CD8-positive, alpha-beta memory T cell (primary cell): ENCODE data around the gene SMPDL3B. TPM values are rescaled to one million over a fixed set of nuclear protein-coding genes. Genes with fewer than 3 reads are reported as not detected.
A peak's percentile ranks its signal among the peaks of the same experiment; 100 is the strongest.

ENCODE experiments used
- CTCF ChIA-PET: fragments of 350-600 bp; sonication (Branson Sonifier 250); formaldehyde crosslinking; loops from one replicate; lab custom pipeline; 2021; ENCODE audit warnings: antibody characterized with exemption; lab: Charles Lee
- POLR2A ChIA-PET: fragments of 350-600 bp; sonication (Branson Sonifier 250); formaldehyde crosslinking; loops from one replicate; lab custom pipeline; 2021; ENCODE audit warnings: antibody characterized with exemption; lab: Charles Lee
- DNase-seq, 5 donors: peaks; one replicate each; pipeline versions ENCODE4 v3.0.0 to v3.0.0-alpha.2; 2020 to 2022; ENCODE audit warnings: mixed read lengths in 1 of 5
- H3K27ac ChIP-seq: one replicate; pipeline ENCODE4 v1.7.0; 2013; ENCODE audit warnings: low read depth, mild to moderate bottlenecking, low read length, moderate library complexity
- H3K27me3 ChIP-seq: 2 replicates; pipeline ENCODE4 v1.7.0; 2013; ENCODE audit warnings: low read length, mild to moderate bottlenecking; ENCODE audit not compliant: insufficient read depth, poor library complexity, severe bottlenecking
- H3K36me3 ChIP-seq: 2 replicates; pipeline ENCODE4 v1.7.0; 2013; ENCODE audit warnings: mild to moderate bottlenecking, low read length, moderate library complexity; ENCODE audit not compliant: insufficient read depth
- H3K4me1 ChIP-seq: 2 replicates; pipeline ENCODE4 v1.7.0; 2013; ENCODE audit warnings: mild to moderate bottlenecking, low read length, moderate library complexity; ENCODE audit not compliant: insufficient read depth
- H3K4me3 ChIP-seq: 2 replicates; pipeline ENCODE4 v1.7.0; 2013; ENCODE audit warnings: mild to moderate bottlenecking, low read length
- H3K9me3 ChIP-seq: 2 replicates; pipeline ENCODE4 v1.7.0; 2013; ENCODE audit warnings: mild to moderate bottlenecking, low read length
- H3K27ac Mint-ChIP-seq, 8 donors: one replicate each; pipeline ENCODE4 v1.8.0; 2020 to 2021; ENCODE audit warnings: mixed read lengths in 8 of 8, mild to moderate bottlenecking in 6 of 8, inconsistent platforms in 3 of 8, moderate library complexity in 3 of 8
- H3K27me3 Mint-ChIP-seq, 2 donors: one replicate each; pipeline ENCODE4 v1.8.0; 2020 to 2021; ENCODE audit warnings: mixed read lengths in 2 of 2, mild to moderate bottlenecking in 1 of 2, moderate library complexity in 1 of 2
- H3K36me3 Mint-ChIP-seq, 3 donors: one replicate each; pipeline ENCODE4 v1.8.0; 2020 to 2021; ENCODE audit warnings: mixed read lengths in 3 of 3, inconsistent platforms in 1 of 3, mild to moderate bottlenecking in 1 of 3
- H3K4me1 Mint-ChIP-seq, 3 donors: one replicate each; pipeline ENCODE4 v1.8.0; 2020 to 2021; ENCODE audit warnings: mixed read lengths in 3 of 3, inconsistent platforms in 1 of 3, mild to moderate bottlenecking in 1 of 3
- H3K4me3 Mint-ChIP-seq, 7 donors: one replicate each; pipeline ENCODE4 v1.8.0; 2020 to 2021; ENCODE audit warnings: mixed read lengths in 7 of 7, mild to moderate bottlenecking in 6 of 7, moderate library complexity in 4 of 7, inconsistent platforms in 2 of 7
- H3K9me3 Mint-ChIP-seq, 5 donors: one replicate each; pipeline ENCODE4 v1.8.0; 2020 to 2022; ENCODE audit warnings: mixed read lengths in 5 of 5, mild to moderate bottlenecking in 3 of 5, moderate library complexity in 2 of 5, inconsistent platforms in 1 of 5
- polyA plus RNA-seq: library from polyadenylated mRNA; unstranded; fragments of 300-500 nt; fragmentation: Illumina TruSeq; gene quantifications from one replicate; pipeline ENCODE4 v1.2.3, GENCODE V29; 2021
- total RNA-seq, 2 experiments: library from RNA; stranded (reverse); gene quantifications; one replicate each; pipeline ENCODE4 v1.2.3, GENCODE V29; 2021

Gene SMPDL3B
- total and polyA plus RNA-seq, 3 experiments from 2014 or later: 0.27 TPM; not detected in 2

GRCh38 chr1:27891196-27891889, 43.5 kb upstream of the SMPDL3B start:
- H3K36me3 ChIP-seq: peaks cover 41% of the 10 kb centered on the region
- CTCF ChIA-PET: interaction anchor here (1.2 to 1.6 kb wide), 4 partner anchors 16 to 34 kb away, joined by 3 to 5 read pairs (median 4); no protein-coding TSS in a partner anchor
- peak in 1 of 5 donors; percentile 21 for DNase-seq

GRCh38 chr1:27894521-27894920, 40.3 kb upstream of the SMPDL3B start:
- Histone ChIP-seq H3K27me3 (no peaks in the 10 kb centered on the region), H3K4me3 (no peak overlapping the region), H3K36me3 (peaks cover 49% of the 10 kb centered on the region), H3K9me3 (no peaks in the 10 kb centered on the region), H3K4me1 (peaks cover 25% of the 10 kb centered on the region), H3K27ac (no peak overlapping the region)
- H3K9me3 Mint-ChIP-seq: no peaks in the 10 kb centered on the region
- peak overlapping the region in 7 of 8 donors; percentile 3 to 85 (median 56) for H3K27ac Mint-ChIP-seq
- H3K4me1 Mint-ChIP-seq: peaks cover 13 to 32% (median 20%) of the 10 kb centered on the region in 3 donors
- no peak overlapping the region for H3K4me3 Mint-ChIP-seq
- POLR2A ChIA-PET: interaction anchor here (0.6 kb wide), 1 partner anchor 53 kb away, joined by 4 read pairs; no protein-coding TSS in a partner anchor
- no peak for DNase-seq
- CTCF ChIA-PET: no interaction called here
- peaks cover 7 to 76% (median 26%) of the 10 kb centered on the region in 3 donors for H3K36me3 Mint-ChIP-seq
- no peaks in the 10 kb centered on the region for H3K27me3 Mint-ChIP-seq

More at GRCh38 chr1:27891196-27891889, 43.5 kb upstream of the SMPDL3B start:
- H3K27ac ChIP-seq: no peak overlapping the region
- POLR2A ChIA-PET: interaction anchor here (0.8 kb wide), 1 partner anchor 33 kb away, joined by 3 read pairs; no protein-coding TSS in a partner anchor
- Mint-ChIP-seq H3K27ac (peak overlapping the region; percentile 43 to 96 (median 83)), H3K27me3 (no peaks in the 10 kb centered on the region), H3K4me3 (peak overlapping the region in 5 of 7 donors; percentile 1 to 71 (median 34)), H3K9me3 (no peaks in the 10 kb centered on the region), H3K36me3 (peaks cover 7 to 76% (median 20%) of the 10 kb centered on the region in 3 donors), H3K4me1 (peaks cover 29 to 58% (median 42%) of the 10 kb centered on the region in 3 donors)
- H3K27me3 ChIP-seq: no peaks in the 10 kb centered on the region
- no peaks in the 10 kb centered on the region for H3K9me3 ChIP-seq
- H3K4me1 ChIP-seq: peaks cover 57% of the 10 kb centered on the region
- no peak overlapping the region for H3K4me3 ChIP-seq

GRCh38 chr1:27906759-27907158, 28.0 kb upstream of the SMPDL3B start:
- Histone ChIP-seq H3K9me3 (no peaks in the 10 kb centered on the region), H3K4me3 (no peak overlapping the region), H3K27ac (no peak overlapping the region), H3K4me1 (no peaks in the 10 kb centered on the region), H3K27me3 (no peaks in the 10 kb centered on the region), H3K36me3 (peaks cover 35% of the 10 kb centered on the region)
- H3K27ac Mint-ChIP-seq: peak overlapping the region in 2 of 8 donors; percentile 3 to 74
- ChIA-PET CTCF (interaction anchor here (1.9 kb wide), 1 partner anchor 34 kb away, joined by 4 read pairs; no protein-coding TSS in a partner anchor), POLR2A (no interaction called here)
- no peak for DNase-seq
- H3K4me1 Mint-ChIP-seq: peaks cover 8 to 15% (median 10%) of the 10 kb centered on the region in 3 donors
- H3K9me3 Mint-ChIP-seq: no peaks in the 10 kb centered on the region
- peaks cover 0 to 77% (median 8%) of the 10 kb centered on the region in 3 donors for H3K36me3 Mint-ChIP-seq
- no peaks in the 10 kb centered on the region for H3K27me3 Mint-ChIP-seq
- H3K4me3 Mint-ChIP-seq: no peak overlapping the region

- CTCF ChIA-PET: interaction anchor here (0.6 kb wide), 1 partner anchor 46 kb away, joined by 4 read pairs; no protein-coding TSS in a partner anchor
- H3K4me1 Mint-ChIP-seq: peaks cover 23 to 32% (median 29%) of the 10 kb centered on the region in 3 donors
- H3K27me3 Mint-ChIP-seq: peaks cover 0 to 2% of the 10 kb centered on the region in 2 donors
- Histone ChIP-seq H3K27ac (no peak overlapping the region), H3K4me3 (no peak overlapping the region), H3K4me1 (peaks cover 18% of the 10 kb centered on the region), H3K9me3 (peaks cover 5% of the 10 kb centered on the region), H3K27me3 (no peaks in the 10 kb centered on the region), H3K36me3 (peaks cover 26% of the 10 kb centered on the region)
- no peaks in the 10 kb centered on the region for H3K9me3 Mint-ChIP-seq
- H3K4me3 Mint-ChIP-seq: peak overlapping the region in 6 of 7 donors; percentile 19 to 100 (median 28)
- H3K27ac Mint-ChIP-seq: peak overlapping the region in 7 of 8 donors; percentile 31 to 84 (median 42)
- no peak for DNase-seq
- POLR2A ChIA-PET: no interaction called here
- H3K36me3 Mint-ChIP-seq: peaks cover 0 to 51% (median 3%) of the 10 kb centered on the region in 3 donors
Observed at GRCh38 chr1:27912429-27912828, 22.4 kb upstream of the SMPDL3B start.

GRCh38 chr1:27915082-27915575, 19.7 kb upstream of the SMPDL3B start:
- POLR2A ChIA-PET: no interaction called here

GRCh38 chr1:27922272-27922671, 12.5 kb upstream of the SMPDL3B start:
- Mint-ChIP-seq H3K4me3 (no peak overlapping the region), H3K27ac (no peak overlapping the region), H3K4me1 (no peaks in the 10 kb centered on the region), H3K36me3 (no peaks in the 10 kb centered on the region), H3K27me3 (peaks cover 4 to 5% of the 10 kb centered on the region in 2 donors), H3K9me3 (peaks cover 0 to 1% (median 0%) of the 10 kb centered on the region in 5 donors)
- ChIA-PET CTCF (no interaction called here), POLR2A (no interaction called here)
- H3K36me3 ChIP-seq: no peaks in the 10 kb centered on the region
- H3K4me1 ChIP-seq: no peaks in the 10 kb centered on the region
- no peak overlapping the region for H3K27ac ChIP-seq
- H3K4me3 ChIP-seq: no peak overlapping the region
- H3K27me3 ChIP-seq: no peaks in the 10 kb centered on the region
- no peaks in the 10 kb centered on the region for H3K9me3 ChIP-seq
- no peak for DNase-seq

More at GRCh38 chr1:27915082-27915575, 19.7 kb upstream of the SMPDL3B start:
- DNase-seq: no peak
- Mint-ChIP-seq H3K9me3 (no peaks in the 10 kb centered on the region), H3K4me1 (peaks cover 20 to 30% (median 26%) of the 10 kb centered on the region in 3 donors), H3K27me3 (peaks cover 2 to 4% of the 10 kb centered on the region in 2 donors), H3K27ac (peak overlapping the region; percentile 92 to 99 (median 98)), H3K4me3 (peak overlapping the region; percentile 90 to 100 (median 99)), H3K36me3 (peaks cover 0 to 27% (median 0%) of the 10 kb centered on the region in 3 donors)
- CTCF ChIA-PET: no interaction called here
- Histone ChIP-seq H3K27ac (peak overlapping the region; percentile 88), H3K36me3 (peaks cover 14% of the 10 kb centered on the region), H3K27me3 (no peaks in the 10 kb centered on the region), H3K4me1 (peaks cover 18% of the 10 kb centered on the region), H3K4me3 (peak overlapping the region; percentile 58), H3K9me3 (peaks cover 5% of the 10 kb centered on the region)

- Histone ChIP-seq H3K4me3 (no peak overlapping the region), H3K4me1 (no peaks in the 10 kb centered on the region), H3K36me3 (no peaks in the 10 kb centered on the region), H3K27me3 (no peaks in the 10 kb centered on the region), H3K9me3 (no peaks in the 10 kb centered on the region), H3K27ac (no peak overlapping the region)
- ChIA-PET POLR2A (no interaction called here), CTCF (no interaction called here)
- Mint-ChIP-seq H3K27ac (peak overlapping the region in 1 of 8 donors; percentile 29), H3K9me3 (peaks cover 0 to 1% (median 0%) of the 10 kb centered on the region in 5 donors), H3K4me3 (no peak overlapping the region), H3K4me1 (no peaks in the 10 kb centered on the region), H3K36me3 (no peaks in the 10 kb centered on the region), H3K27me3 (peaks cover 6 to 10% of the 10 kb centered on the region in 2 donors)
- DNase-seq: no peak
Observed at GRCh38 chr1:27928216-27928954, 6.4 kb upstream of the SMPDL3B start.
